IMR-90 (cell line): ENCODE measurements around the gene HDAC3. TPM values are rescaled to one million over a fixed set of nuclear protein-coding genes. Genes with fewer than 3 reads are reported as not detected.

ENCODE experiments used
- ATAC-seq: fragments of 200-7000 bp; cut with Tn5 transposase; 2 replicates; pipeline ENCODE4 v1.9.1; 2020; ENCODE audit warnings: low read depth, mild to moderate bottlenecking, moderate library complexity
- BruUV-seq: library from RNA; stranded (reverse); fragments of 400-500 nt; replicated peaks from 2 replicates; lab custom pipeline; 2021; lab: Mats Ljungman, UMichigan
- CTCF ChIA-PET: fragments of 300-600 bp; formaldehyde crosslinking; extraction: SDS; loops from one replicate; lab custom pipeline; 2021; ENCODE audit warnings: antibody characterized with exemption; lab: Yijun Ruan, JAX
- POLR2A ChIA-PET: fragments of 300-600 bp; sonication (Branson Sonifier 250); formaldehyde crosslinking; loops from one replicate; lab custom pipeline; 2022; ENCODE audit warnings: antibody characterized with exemption; ENCODE audit not compliant: unreplicated experiment; lab: Charles Lee
- DNase-seq: peaks from one replicate; pipeline ENCODE4 v3.0.0; 2013
- H2AFZ ChIP-seq: replicated peaks from 2 replicates; pipeline ENCODE3; 2013; ENCODE audit warnings: low read length, mild to moderate bottlenecking; ENCODE audit not compliant: poor library complexity
- H2AK5ac ChIP-seq: 2 replicates; pipeline ENCODE4 v1.6.1; 2013; ENCODE audit warnings: low read depth, low read length, inconsistent platforms
- H2AK9ac ChIP-seq: replicated peaks from 2 replicates; pipeline ENCODE3; 2013; ENCODE audit warnings: mild to moderate bottlenecking, low read depth, low read length, moderate library complexity; ENCODE audit not compliant: poor library complexity
- H2BK120ac ChIP-seq: 2 replicates; pipeline ENCODE4 v1.6.1; 2013; ENCODE audit warnings: low read depth, low read length, inconsistent platforms
- H2BK15ac ChIP-seq: 3 replicates; pipeline ENCODE4 v1.6.1; 2013; ENCODE audit warnings: low read depth, low read length, inconsistent platforms
- H2BK20ac ChIP-seq: 2 replicates; pipeline ENCODE4 v1.6.1; 2013; ENCODE audit warnings: low read depth, mild to moderate bottlenecking, inconsistent platforms, low read length, moderate library complexity
- H2BK5ac ChIP-seq: 2 replicates; pipeline ENCODE4 v1.6.1; 2013; ENCODE audit warnings: mild to moderate bottlenecking, low read depth, low read length, inconsistent platforms; ENCODE audit not compliant: poor library complexity, severe bottlenecking
- H3K14ac ChIP-seq: replicated peaks from 2 replicates; pipeline ENCODE4 v1.6.1; 2013; ENCODE audit warnings: low read depth, low read length, inconsistent platforms
- H3K18ac ChIP-seq: 2 replicates; pipeline ENCODE4 v1.6.1; 2013; ENCODE audit warnings: low read depth, low read length, control low read depth
- H3K23ac ChIP-seq: 2 replicates; pipeline ENCODE4 v1.6.1; 2013; ENCODE audit warnings: low read depth, low read length, inconsistent platforms
- H3K27ac ChIP-seq: 2 replicates; pipeline ENCODE4 v1.5.1; 2013; ENCODE audit warnings: mild to moderate bottlenecking, control low read depth, low read length; ENCODE audit not compliant: insufficient read depth
- H3K27me3 ChIP-seq: 2 replicates; pipeline ENCODE4 v1.6.1; 2013; ENCODE audit warnings: low read length; ENCODE audit not compliant: control insufficient read depth, insufficient read depth
- H3K36me3 ChIP-seq: 2 replicates; pipeline ENCODE4 v1.6.1; 2013; ENCODE audit warnings: low read length, mixed read lengths; ENCODE audit not compliant: control insufficient read depth, insufficient read depth
- H3K4ac ChIP-seq: 2 replicates; pipeline ENCODE4 v1.6.1; 2013; ENCODE audit warnings: low read depth, low read length, inconsistent platforms
- H3K4me1 ChIP-seq: 2 replicates; pipeline ENCODE4 v1.6.1; 2013; ENCODE audit warnings: low read length, mixed read lengths; ENCODE audit not compliant: control insufficient read depth, insufficient read depth
- H3K4me2 ChIP-seq: 2 replicates; pipeline ENCODE4 v1.6.1; 2013; ENCODE audit warnings: low read depth, mild to moderate bottlenecking, control low read depth, low read length, moderate library complexity
- H3K4me3 ChIP-seq: 2 replicates; pipeline ENCODE4 v1.5.1; 2013; ENCODE audit warnings: low read depth, mild to moderate bottlenecking, control low read depth, low read length, moderate library complexity; ENCODE audit not compliant: insufficient read depth
- H3K56ac ChIP-seq: 2 replicates; pipeline ENCODE4 v1.6.1; 2013; ENCODE audit warnings: low read length, inconsistent platforms; ENCODE audit not compliant: insufficient read depth; ENCODE audit errors: extremely low read depth
- H3K79me1 ChIP-seq, 2 experiments: 2 replicates each; pipeline ENCODE4 v1.6.1; 2013; ENCODE audit warnings: low read length in 2 of 2, inconsistent platforms in 1 of 2, low read depth in 1 of 2
- H3K9ac ChIP-seq: 2 replicates; pipeline ENCODE4 v1.6.1; 2013; ENCODE audit warnings: low read depth, low read length, control low read depth
- H3K9me1 ChIP-seq: 2 replicates; pipeline ENCODE4 v1.6.1; 2013; ENCODE audit warnings: low read length, inconsistent platforms; ENCODE audit not compliant: insufficient read depth
- H3K9me3 ChIP-seq: 2 replicates; pipeline ENCODE4 v1.6.1; 2013; ENCODE audit warnings: low read length; ENCODE audit not compliant: control insufficient read depth, insufficient read depth
- H4K20me1 ChIP-seq: 2 replicates; pipeline ENCODE4 v1.6.1; 2013; ENCODE audit warnings: low read length, inconsistent platforms; ENCODE audit not compliant: insufficient read depth
- H4K5ac ChIP-seq: 2 replicates; pipeline ENCODE4 v1.6.1; 2013; ENCODE audit warnings: mild to moderate bottlenecking, low read depth, low read length, control low read depth
- H4K8ac ChIP-seq, 2 experiments: 2 replicates each; pipeline ENCODE4 v1.6.1; 2013; ENCODE audit warnings: low read depth in 2 of 2, low read length in 2 of 2, control low read depth in 1 of 2, inconsistent platforms in 1 of 2
- H4K91ac ChIP-seq: 2 replicates; pipeline ENCODE4 v1.6.1; 2013; ENCODE audit warnings: low read depth, low read length, inconsistent platforms; ENCODE audit not compliant: insufficient read depth
- BHLHE40 ChIP-seq: fragments of 150-350 bp; IDR thresholded peaks from 2 replicates; pipeline ENCODE4 v1.6.1; 2016; ENCODE audit warnings: mild to moderate bottlenecking, low read depth, low read length
- CEBPB ChIP-seq: IDR thresholded peaks from 2 replicates; pipeline ENCODE4 v1.6.1; 2012; ENCODE audit warnings: low read depth, low read length, improper control_type of control experiment
- CHD1 ChIP-seq: IDR thresholded peaks from 2 replicates; pipeline ENCODE4 v1.6.1; 2012; ENCODE audit warnings: low read depth, low read length, improper control_type of control experiment
- FOS ChIP-seq: fragments of 150-350 bp; IDR thresholded peaks from 2 replicates; pipeline ENCODE4 v1.6.1; 2016; ENCODE audit warnings: low read depth, low read length
- MAFK ChIP-seq: IDR thresholded peaks from 2 replicates; pipeline ENCODE4 v1.6.1; 2012; ENCODE audit warnings: low read depth, low read length, improper control_type of control experiment
- MAZ ChIP-seq: IDR thresholded peaks from 2 replicates; pipeline ENCODE4 v1.6.1; 2012; ENCODE audit warnings: low read depth, mild to moderate bottlenecking, low read length, improper control_type of control experiment, moderate library complexity, borderline replicate concordance
- MXI1 ChIP-seq: IDR thresholded peaks from 2 replicates; pipeline ENCODE4 v1.6.1; 2012; ENCODE audit warnings: low read depth, mild to moderate bottlenecking, low read length, moderate library complexity, borderline replicate concordance
- NFE2L2 ChIP-seq: fragments of 150-350 bp; IDR thresholded peaks from 2 replicates; pipeline ENCODE4 v1.6.1; 2016; ENCODE audit warnings: low read depth, mild to moderate bottlenecking, low read length
- RAD21 ChIP-seq: IDR thresholded peaks from 2 replicates; pipeline ENCODE4 v1.6.1; 2012; ENCODE audit warnings: low read length, improper control_type of control experiment
- RCOR1 ChIP-seq: IDR thresholded peaks from 2 replicates; pipeline ENCODE4 v1.6.1; 2012; ENCODE audit warnings: mild to moderate bottlenecking, low read length, improper control_type of control experiment; ENCODE audit not compliant: insufficient replicate concordance
- RFX5 ChIP-seq: IDR thresholded peaks from 2 replicates; pipeline ENCODE4 v1.8.0; 2012; ENCODE audit warnings: low read depth, mild to moderate bottlenecking, low read length, moderate library complexity
- WGBS, 2 experiments: methylation state at CpG; one replicate each; pipeline versions ENCODE4 v1.1.5 to v1.1.7; 2013; ENCODE audit warnings: missing lambda C conversion rate in 2 of 2; ENCODE audit not compliant: insufficient read length in 1 of 2; ENCODE audit errors: extremely low coverage in 2 of 2; 5-methylcytosine and 5-hydroxymethylcytosine counted together
- dilution Hi-C: fragments of 300-500 bp; cut with HindIII; formaldehyde crosslinking; loops from one replicate; pipeline ENCODE4 v1.14.3; 2018; ENCODE audit warnings: low sequenced_read_pairs; ENCODE audit not compliant: unreplicated experiment
- in situ Hi-C: fragments of 300-500 bp; cut with MboI; formaldehyde crosslinking; loops from 3 replicates; pipeline ENCODE4 v1.14.3; 2019; ENCODE audit warnings: low sequenced_read_pairs, inconsistent platforms, mixed read lengths
- intact Hi-C: fragments of 100-400 bp; cut with micrococcal nuclease; formaldehyde crosslinking; loops from 2 replicates; pipeline ENCODE4 v1.10.0; 2022
- polyA plus RNA-seq, 3 experiments: library from polyadenylated mRNA; depleted of rRNA; stranded (reverse); fragments of >200 nt; gene quantifications; 2 replicates each; pipeline ENCODE4 v1.2.3, GENCODE V29; 2012; ENCODE audit warnings: low replicate concordance in 1 of 3
- total RNA-seq: library from RNA; depleted of rRNA; stranded (reverse); fragments of >200 nt; gene quantifications from 2 replicates; pipeline ENCODE4 v1.2.3, GENCODE V29; 2012
- TF ChIP-seq, protein P1 (sequence below): conservative IDR thresholded peaks from 2 replicates; pipeline ENCODE4 v1.5.1; 2012; ENCODE audit warnings: mild to moderate bottlenecking, low read depth, low read length, improper control_type of control experiment
- TF ChIP-seq, protein P2 (sequence below): fragments of 150-350 bp; IDR thresholded peaks from 2 replicates; pipeline ENCODE4 v1.6.1; 2016; ENCODE audit warnings: low read depth, mild to moderate bottlenecking, low read length, moderate library complexity, borderline replicate concordance
- TF ChIP-seq, protein P3 (sequence below): fragments of 150-350 bp; IDR thresholded peaks from 2 replicates; pipeline ENCODE4 v1.6.1; 2017; ENCODE audit warnings: mild to moderate bottlenecking, antibody characterized with exemption, low read length, low read depth

The HDAC3 gene
- total and polyA plus RNA-seq, 2 of the 4 experiments (the other 2 are of a cell fraction), result 84.2 to 89.7 TPM

DNA sequence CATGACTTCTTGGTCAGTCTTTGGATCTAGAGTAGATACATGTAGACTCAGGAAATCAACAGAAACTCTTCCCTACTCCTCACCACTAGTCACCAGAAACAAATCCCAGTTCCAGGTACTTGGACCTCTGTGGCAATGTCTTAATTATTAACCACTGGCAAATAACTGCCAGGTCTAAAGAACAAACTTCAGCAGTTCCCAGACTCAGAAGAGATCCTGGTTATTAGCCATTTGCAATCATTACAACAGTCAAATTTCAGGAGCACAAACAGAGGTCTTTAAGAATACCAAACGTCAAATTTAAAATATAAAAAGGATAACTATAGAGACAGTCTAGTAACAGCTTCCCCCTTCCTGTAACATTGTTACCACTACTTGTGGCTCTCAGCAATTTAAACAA is 28.1 kb downstream of the HDAC3 start:
- WGBS, 2 experiments, result no CpG with 5 or more reads among the region's 1 CpG
- intact Hi-C loops, result no loop called here
- H3K79me1 ChIP-seq, result peaks cover 7 to 38% of the 10 kb centered on the region in 2 experiments

More for the DNA sequence above, 28.1 kb downstream of the HDAC3 start:
- Histone ChIP-seq H2AFZ (no peak overlapping the region), H4K20me1 (peaks cover 3% of the 10 kb centered on the region; the same call in 1 of the 2 replicates), H2BK20ac (no peak overlapping the region), H4K91ac (no peak overlapping the region), H3K56ac (no peak overlapping the region), H2AK5ac (no peak overlapping the region), H2BK120ac (no peak overlapping the region), H4K5ac (no peak overlapping the region), H3K9ac (no peak overlapping the region), H2BK5ac (no peak overlapping the region), H3K4me2 (no peak overlapping the region), H3K9me1 (peaks cover 5% of the 10 kb centered on the region), H3K4ac (no peak overlapping the region), H3K27ac (no peak overlapping the region), H3K36me3 (no peaks in the 10 kb centered on the region), H3K9me3 (no peaks in the 10 kb centered on the region), H4K8ac (no peak overlapping the region), H3K27me3 (no peaks in the 10 kb centered on the region), H2BK15ac (no peak overlapping the region), H3K4me3 (no peak overlapping the region), H3K14ac (no peak overlapping the region), H2AK9ac (no peak overlapping the region), H3K4me1 (peaks cover 4% of the 10 kb centered on the region), H3K23ac (no peak overlapping the region), H3K18ac (no peak overlapping the region)
- ChIA-PET POLR2A (no interaction called here), CTCF (interaction anchor here (0.7 to 1.2 kb wide), 2 partner anchors 9 to 41 kb away, joined by 3 to 5 read pairs; no protein-coding TSS in a partner anchor)
- DNase-seq (no peak), ATAC-seq (no peak)
- in situ Hi-C loops (no loop called here), dilution Hi-C loops (no loop called here)
- no TSS peak for BruUV-seq
- no peak for TF ChIP-seq NFE2L2
- no peak for TF ChIP-seq RFX5
- no peak for TF ChIP-seq CEBPB
- TF ChIP-seq, protein P1, sequence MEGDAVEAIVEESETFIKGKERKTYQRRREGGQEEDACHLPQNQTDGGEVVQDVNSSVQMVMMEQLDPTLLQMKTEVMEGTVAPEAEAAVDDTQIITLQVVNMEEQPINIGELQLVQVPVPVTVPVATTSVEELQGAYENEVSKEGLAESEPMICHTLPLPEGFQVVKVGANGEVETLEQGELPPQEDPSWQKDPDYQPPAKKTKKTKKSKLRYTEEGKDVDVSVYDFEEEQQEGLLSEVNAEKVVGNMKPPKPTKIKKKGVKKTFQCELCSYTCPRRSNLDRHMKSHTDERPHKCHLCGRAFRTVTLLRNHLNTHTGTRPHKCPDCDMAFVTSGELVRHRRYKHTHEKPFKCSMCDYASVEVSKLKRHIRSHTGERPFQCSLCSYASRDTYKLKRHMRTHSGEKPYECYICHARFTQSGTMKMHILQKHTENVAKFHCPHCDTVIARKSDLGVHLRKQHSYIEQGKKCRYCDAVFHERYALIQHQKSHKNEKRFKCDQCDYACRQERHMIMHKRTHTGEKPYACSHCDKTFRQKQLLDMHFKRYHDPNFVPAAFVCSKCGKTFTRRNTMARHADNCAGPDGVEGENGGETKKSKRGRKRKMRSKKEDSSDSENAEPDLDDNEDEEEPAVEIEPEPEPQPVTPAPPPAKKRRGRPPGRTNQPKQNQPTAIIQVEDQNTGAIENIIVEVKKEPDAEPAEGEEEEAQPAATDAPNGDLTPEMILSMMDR, result no peak
- no peak for TF ChIP-seq MAZ
- TF ChIP-seq, protein P2, sequence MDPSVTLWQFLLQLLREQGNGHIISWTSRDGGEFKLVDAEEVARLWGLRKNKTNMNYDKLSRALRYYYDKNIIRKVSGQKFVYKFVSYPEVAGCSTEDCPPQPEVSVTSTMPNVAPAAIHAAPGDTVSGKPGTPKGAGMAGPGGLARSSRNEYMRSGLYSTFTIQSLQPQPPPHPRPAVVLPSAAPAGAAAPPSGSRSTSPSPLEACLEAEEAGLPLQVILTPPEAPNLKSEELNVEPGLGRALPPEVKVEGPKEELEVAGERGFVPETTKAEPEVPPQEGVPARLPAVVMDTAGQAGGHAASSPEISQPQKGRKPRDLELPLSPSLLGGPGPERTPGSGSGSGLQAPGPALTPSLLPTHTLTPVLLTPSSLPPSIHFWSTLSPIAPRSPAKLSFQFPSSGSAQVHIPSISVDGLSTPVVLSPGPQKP, result no peak
- TF ChIP-seq BHLHE40, result no peak
- TF ChIP-seq CHD1, result no peak
- TF ChIP-seq RCOR1, result no peak
- TF ChIP-seq FOS, result no peak
- TF ChIP-seq MXI1, result no peak
- TF ChIP-seq RAD21, result no peak
- no peak for TF ChIP-seq MAFK
- TF ChIP-seq, protein P3, sequence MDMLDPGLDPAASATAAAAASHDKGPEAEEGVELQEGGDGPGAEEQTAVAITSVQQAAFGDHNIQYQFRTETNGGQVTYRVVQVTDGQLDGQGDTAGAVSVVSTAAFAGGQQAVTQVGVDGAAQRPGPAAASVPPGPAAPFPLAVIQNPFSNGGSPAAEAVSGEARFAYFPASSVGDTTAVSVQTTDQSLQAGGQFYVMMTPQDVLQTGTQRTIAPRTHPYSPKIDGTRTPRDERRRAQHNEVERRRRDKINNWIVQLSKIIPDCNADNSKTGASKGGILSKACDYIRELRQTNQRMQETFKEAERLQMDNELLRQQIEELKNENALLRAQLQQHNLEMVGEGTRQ, result no peak
